Epithelial cell of esophagus (primary cell): Measurements from ENCODE around the gene PAFAH1B1.

Experiments
- DNase-seq: peaks from one replicate; pipeline ENCODE4 v3.0.0; 2010; ENCODE audit warnings: low read depth
- H3K4me3 ChIP-seq: 2 replicates; pipeline ENCODE4 v1.5.1; 2011; ENCODE audit warnings: mild to moderate bottlenecking, low read length, control low read depth
- CTCF ChIP-seq: IDR thresholded peaks from 2 replicates; pipeline ENCODE4 v1.5.1; 2011; ENCODE audit warnings: low read depth, mild to moderate bottlenecking, low read length, control low read depth, inconsistent platforms; ENCODE audit not compliant: insufficient read depth; ENCODE audit errors: missing control alignments

The PAFAH1B1 gene

GRCh38 chr17:2560658-2561057 lies 32.8 kb upstream of the PAFAH1B1 start:
- H3K4me3 ChIP-seq, result no peak overlapping the region
- DNase-seq, result peak; percentile 95
- TF ChIP-seq CTCF, result no peak

- H3K4me3 ChIP-seq, result no peak overlapping the region
- no peak for TF ChIP-seq CTCF
- no peak for DNase-seq
Observed at GRCh38 chr17:2562162-2562858, 31.1 kb upstream of the PAFAH1B1 start.

GRCh38 chr17:2563061-2563460 lies 30.4 kb upstream of the PAFAH1B1 start:
- DNase-seq, result peak; percentile 99
- H3K4me3 ChIP-seq, result peak overlapping the region; percentile 43
- no peak for TF ChIP-seq CTCF

- TF ChIP-seq CTCF, result no peak
- peak overlapping the region; percentile 43 for H3K4me3 ChIP-seq
- DNase-seq, result peak; percentile 80
Observed at GRCh38 chr17:2563543-2563942, 29.9 kb upstream of the PAFAH1B1 start.

GRCh38 chr17:2564877-2565276 lies 28.6 kb upstream of the PAFAH1B1 start:
- TF ChIP-seq CTCF, result no peak
- H3K4me3 ChIP-seq, result peak overlapping the region; percentile 16
- peak; percentile 92 for DNase-seq

GRCh38 chr17:2566056-2566455 lies 27.4 kb upstream of the PAFAH1B1 start:
- no peak for TF ChIP-seq CTCF
- no peak for DNase-seq
- H3K4me3 ChIP-seq, result no peak overlapping the region
